Measurements from ENCODE around the gene SAMD15.

Gene SAMD15

GRCh38 chr14:77400216-77400615 is 23.0 kb downstream of the SAMD15 start:
- H3K9ac ChIP-seq (ENCODE audit: low read length) = no peak overlapping the region
- H3K79me2 ChIP-seq (ENCODE audit: low read length) = no peaks in the 10 kb centered on the region
- no peak overlapping the region for H2AFZ ChIP-seq (ENCODE audit: low read length)
- H4K20me1 ChIP-seq (ENCODE audit: insufficient read depth, low read length) = no peaks in the 10 kb centered on the region
- no peaks in the 10 kb centered on the region for H3K9me3 ChIP-seq (replicated peaks; ENCODE audit: insufficient read depth, low read length)
- no peaks in the 10 kb centered on the region for H3K27me3 ChIP-seq (replicated peaks; ENCODE audit: insufficient read depth, low read length)
- DNase-seq = no peak
- TF ChIP-seq CTCF (IDR thresholded peaks at IDR 0.05; ENCODE audit: low read length) (no peak), EZH2phosphoT487 (IDR thresholded peaks at IDR 0.05; ENCODE audit: low read length) (no peak), EZH2 (optimal IDR thresholded peaks at IDR 0.05; ENCODE audit: low read depth, low read length) (no peak)
- no peaks in the 10 kb centered on the region for H3K36me3 ChIP-seq (replicated peaks; ENCODE audit: insufficient read depth, low read length)
- H3K9me2 ChIP-seq (replicated peaks; ENCODE audit: insufficient read depth, low read length) = no peaks in the 10 kb centered on the region
- H3F3A ChIP-seq (ENCODE audit: insufficient read depth, low read length) = no peaks in the 10 kb centered on the region
- H3K4me2 ChIP-seq (ENCODE audit: low read depth, low read length) = no peak overlapping the region
- no peaks in the 10 kb centered on the region for H3K4me1 ChIP-seq (ENCODE audit: low read length)
- no peak overlapping the region for H3K4me3 ChIP-seq (ENCODE audit: low read length)
- no peak overlapping the region for H3K27ac ChIP-seq (ENCODE audit: low read length)

GRCh38 chr14:77403768-77404167 is 26.6 kb downstream of the SAMD15 start:
- H3K4me1 ChIP-seq (ENCODE audit: low read length) = no peaks in the 10 kb centered on the region
- TF ChIP-seq CTCF (IDR thresholded peaks at IDR 0.05; ENCODE audit: low read length) (no peak), EZH2 (optimal IDR thresholded peaks at IDR 0.05; ENCODE audit: low read depth, low read length) (no peak), EZH2phosphoT487 (IDR thresholded peaks at IDR 0.05; ENCODE audit: low read length) (no peak)
- H3K4me3 ChIP-seq (ENCODE audit: low read length) = no peak overlapping the region
- no peak overlapping the region for H3K4me2 ChIP-seq (ENCODE audit: low read depth, low read length)
- H3K27me3 ChIP-seq (replicated peaks; ENCODE audit: insufficient read depth, low read length) = no peaks in the 10 kb centered on the region
- H3K27ac ChIP-seq (ENCODE audit: low read length) = no peak overlapping the region
- no peaks in the 10 kb centered on the region for H3K9me3 ChIP-seq (replicated peaks; ENCODE audit: insufficient read depth, low read length)
- no peaks in the 10 kb centered on the region for H3K36me3 ChIP-seq (replicated peaks; ENCODE audit: insufficient read depth, low read length)
- no peak overlapping the region for H2AFZ ChIP-seq (ENCODE audit: low read length)
- H3K79me2 ChIP-seq (ENCODE audit: low read length) = no peaks in the 10 kb centered on the region
- no peak overlapping the region for H3K9ac ChIP-seq (ENCODE audit: low read length)
- H4K20me1 ChIP-seq (ENCODE audit: insufficient read depth, low read length) = no peaks in the 10 kb centered on the region
- no peaks in the 10 kb centered on the region for H3F3A ChIP-seq (ENCODE audit: insufficient read depth, low read length)
- H3K9me2 ChIP-seq (replicated peaks; ENCODE audit: insufficient read depth, low read length) = no peaks in the 10 kb centered on the region
- no peak for DNase-seq

- Histone ChIP-seq H3K9me3 (replicated peaks; ENCODE audit: insufficient read depth, low read length) (no peaks in the 10 kb centered on the region), H3K36me3 (replicated peaks; ENCODE audit: insufficient read depth, low read length) (no peaks in the 10 kb centered on the region), H3K27me3 (replicated peaks; ENCODE audit: insufficient read depth, low read length) (no peaks in the 10 kb centered on the region), H3K9me2 (replicated peaks; ENCODE audit: insufficient read depth, low read length) (no peaks in the 10 kb centered on the region), H3K79me2 (ENCODE audit: low read length) (no peaks in the 10 kb centered on the region), H3F3A (ENCODE audit: insufficient read depth, low read length) (no peaks in the 10 kb centered on the region), H3K4me1 (ENCODE audit: low read length) (no peaks in the 10 kb centered on the region), H3K9ac (ENCODE audit: low read length) (no peak overlapping the region), H3K27ac (ENCODE audit: low read length) (no peak overlapping the region), H3K4me3 (ENCODE audit: low read length) (no peak overlapping the region), H3K4me2 (ENCODE audit: low read depth, low read length) (no peak overlapping the region), H4K20me1 (ENCODE audit: insufficient read depth, low read length) (no peaks in the 10 kb centered on the region), H2AFZ (ENCODE audit: low read length) (no peak overlapping the region)
- DNase-seq = no peak
- TF ChIP-seq CTCF (IDR thresholded peaks at IDR 0.05; ENCODE audit: low read length) (no peak), EZH2phosphoT487 (IDR thresholded peaks at IDR 0.05; ENCODE audit: low read length) (no peak), EZH2 (optimal IDR thresholded peaks at IDR 0.05; ENCODE audit: low read depth, low read length) (no peak)
These were observed 28.9 kb downstream of the SAMD15 start for GRCh38 chr14:77406086-77406485.

All from MM.1S (cell line).